Endodermal cell (in vitro differentiated cells): ENCODE measurements around the gene TACC3. TPM values are rescaled to one million over a fixed set of nuclear protein-coding genes. Genes with fewer than 3 reads are reported as not detected.

Source experiments
- DNase-seq: peaks from one replicate; pipeline ENCODE4 v3.0.0-alpha.2; 2017
- H3K27ac ChIP-seq: 2 replicates; pipeline ENCODE4 v1.5.1; 2013; ENCODE audit warnings: mild to moderate bottlenecking, low read depth, low read length, moderate library complexity
- H3K27me3 ChIP-seq: 2 replicates; pipeline ENCODE4 v1.6.1; 2013; ENCODE audit warnings: mild to moderate bottlenecking, low read length, moderate library complexity; ENCODE audit not compliant: insufficient read depth, control insufficient read depth, poor library complexity, severe bottlenecking
- H3K36me3 ChIP-seq: 2 replicates; pipeline ENCODE4 v1.7.0; 2013; ENCODE audit warnings: mild to moderate bottlenecking, low read length, moderate library complexity; ENCODE audit not compliant: control insufficient read depth, insufficient read depth
- H3K4me1 ChIP-seq: one replicate; pipeline ENCODE4 v1.7.0; 2013; ENCODE audit warnings: low read length; ENCODE audit not compliant: control insufficient read depth, insufficient read depth
- H3K4me3 ChIP-seq: 2 replicates; pipeline ENCODE4 v1.5.1; 2013; ENCODE audit warnings: mild to moderate bottlenecking, low read length, moderate library complexity
- H3K9ac ChIP-seq: 2 replicates; pipeline ENCODE4 v1.6.1; 2013; ENCODE audit warnings: mild to moderate bottlenecking, low read length, moderate library complexity; ENCODE audit not compliant: poor library complexity, severe bottlenecking; ENCODE audit errors: extremely low read depth
- H3K9me3 ChIP-seq: 2 replicates; pipeline ENCODE4 v1.6.1; 2013; ENCODE audit warnings: mild to moderate bottlenecking, low read length, moderate library complexity; ENCODE audit not compliant: control insufficient read depth
- H3K27ac Mint-ChIP-seq: 2 replicates; pipeline ENCODE4 v1.8.0; 2020; ENCODE audit warnings: mixed read lengths
- H3K27me3 Mint-ChIP-seq: 2 replicates; pipeline ENCODE4 v1.8.0; 2021; ENCODE audit warnings: mild to moderate bottlenecking, mixed read lengths; ENCODE audit not compliant: insufficient read depth
- H3K36me3 Mint-ChIP-seq: 2 replicates; pipeline ENCODE4 v1.8.0; 2020; ENCODE audit warnings: low read depth, mixed read lengths
- H3K4me1 Mint-ChIP-seq: 2 replicates; pipeline ENCODE4 v1.8.0; 2020; ENCODE audit warnings: mixed read lengths
- H3K4me3 Mint-ChIP-seq: 2 replicates; pipeline ENCODE4 v1.8.0; 2020; ENCODE audit warnings: mild to moderate bottlenecking, moderate library complexity, mixed read lengths
- H3K9me3 Mint-ChIP-seq: 2 replicates; pipeline ENCODE4 v1.8.0; 2020; ENCODE audit warnings: mild to moderate bottlenecking, mixed read lengths
- CTCF ChIP-seq: fragments of 200-600 bp; sonication (generic); conservative IDR thresholded peaks from 2 replicates; pipeline ENCODE4 v1.5.0; 2021; ENCODE audit warnings: antibody characterized with exemption, mild to moderate bottlenecking
- WGBS, 2 experiments: methylation state at CpG; one replicate each; pipeline versions ENCODE4 v1.1.5 to v1.1.7; 2013; ENCODE audit warnings: missing lambda C conversion rate in 2 of 2, mixed read lengths in 1 of 2; ENCODE audit not compliant: insufficient coverage in 1 of 2, insufficient read length in 1 of 2; 5-methylcytosine and 5-hydroxymethylcytosine counted together
- total RNA-seq, 2 donors: library from RNA; stranded (reverse); fragmentation: NEBNext Ultra II Directional in 1 of 2; extraction: Animal tissue kit (Norgen Biotek cat#: 25700) in 1 of 2; gene quantifications; 2 replicates in 1 of 2; 3 replicates in 1 of 2; pipeline ENCODE4 v1.2.1, GENCODE V29; 2021

Gene TACC3
- total RNA-seq, 2 donors from 2014 or later, result 113 to 182 TPM

- TF ChIP-seq CTCF, result no peak
- H3K27ac Mint-ChIP-seq, result no peak overlapping the region
- Histone ChIP-seq H3K27ac (no peak overlapping the region), H3K9me3 (no peaks in the 10 kb centered on the region), H3K4me3 (no peak overlapping the region), H3K9ac (no peak overlapping the region), H3K36me3 (no peaks in the 10 kb centered on the region), H3K4me1 (peaks cover 12% of the 10 kb centered on the region), H3K27me3 (no peaks in the 10 kb centered on the region)
- H3K9me3 Mint-ChIP-seq, result no peaks in the 10 kb centered on the region
- H3K36me3 Mint-ChIP-seq, result no peaks in the 10 kb centered on the region
- peaks cover 1% of the 10 kb centered on the region for H3K27me3 Mint-ChIP-seq
- peaks cover 11% of the 10 kb centered on the region for H3K4me1 Mint-ChIP-seq
- no peak overlapping the region for H3K4me3 Mint-ChIP-seq
- DNase-seq, result no peak
- 90 to 92% methylated on average over 15 to 33 of the region's 33 CpGs for WGBS, 2 experiments
These were observed 48.9 kb downstream of the TACC3 start for GRCh38 chr4:1770245-1770644.

- peaks cover 6% of the 10 kb centered on the region for H3K4me1 Mint-ChIP-seq
- H3K9me3 Mint-ChIP-seq, result no peaks in the 10 kb centered on the region
- 77 to 93% methylated on average over 2 to 11 of the region's 11 CpGs for WGBS, 2 experiments
- no peak overlapping the region for H3K27ac ChIP-seq
- peaks cover 12% of the 10 kb centered on the region for H3K4me1 ChIP-seq
- H3K9me3 ChIP-seq, result no peaks in the 10 kb centered on the region
- no peaks in the 10 kb centered on the region for H3K27me3 ChIP-seq
- peaks cover 1% of the 10 kb centered on the region for H3K27me3 Mint-ChIP-seq
- H3K9ac ChIP-seq, result no peak overlapping the region
- no peak for TF ChIP-seq CTCF
- H3K36me3 Mint-ChIP-seq, result no peaks in the 10 kb centered on the region
- no peak for DNase-seq
- H3K4me3 Mint-ChIP-seq, result no peak overlapping the region
- H3K4me3 ChIP-seq, result no peak overlapping the region
- H3K27ac Mint-ChIP-seq, result no peak overlapping the region
- no peaks in the 10 kb centered on the region for H3K36me3 ChIP-seq
These were observed 49.5 kb downstream of the TACC3 start for GRCh38 chr4:1770791-1771231.

GRCh38 chr4:1771555-1772305, 50.4 kb downstream of the TACC3 start:
- H3K9ac ChIP-seq, result no peak overlapping the region
- H3K27ac Mint-ChIP-seq, result no peak overlapping the region
- H3K4me1 ChIP-seq, result peaks cover 5% of the 10 kb centered on the region

More at GRCh38 chr4:1771555-1772305, 50.4 kb downstream of the TACC3 start:
- H3K36me3 ChIP-seq, result no peaks in the 10 kb centered on the region
- H3K9me3 ChIP-seq, result no peaks in the 10 kb centered on the region
- Mint-ChIP-seq H3K36me3 (no peaks in the 10 kb centered on the region), H3K4me1 (peaks cover 5% of the 10 kb centered on the region), H3K4me3 (no peak overlapping the region), H3K9me3 (no peaks in the 10 kb centered on the region), H3K27me3 (peaks cover 1% of the 10 kb centered on the region)
- no peak overlapping the region for H3K27ac ChIP-seq
- DNase-seq, result no peak
- 80 to 90% methylated on average over 8 to 27 of the region's 28 CpGs for whole genome bisulfite sequencing, 2 experiments
- no peak overlapping the region for H3K4me3 ChIP-seq
- no peak for TF ChIP-seq CTCF
- no peaks in the 10 kb centered on the region for H3K27me3 ChIP-seq
